IMR-90 (cell line): ENCODE measurements around the gene CADM2. TPM values are rescaled to one million over a fixed set of nuclear protein-coding genes. Genes with fewer than 3 reads are reported as not detected.

Experiments
- ATAC-seq: fragments of 200-7000 bp; cut with Tn5 transposase; 2 replicates; pipeline ENCODE4 v1.9.1; 2020; ENCODE audit warnings: low read depth, mild to moderate bottlenecking, moderate library complexity
- BruUV-seq: library from RNA; stranded (reverse); fragments of 400-500 nt; replicated peaks from 2 replicates; lab custom pipeline; 2021; lab: Mats Ljungman, UMichigan
- CTCF ChIA-PET: fragments of 300-600 bp; formaldehyde crosslinking; extraction: SDS; loops from one replicate; lab custom pipeline; 2021; ENCODE audit warnings: antibody characterized with exemption; lab: Yijun Ruan, JAX
- POLR2A ChIA-PET: fragments of 300-600 bp; sonication (Branson Sonifier 250); formaldehyde crosslinking; loops from one replicate; lab custom pipeline; 2022; ENCODE audit warnings: antibody characterized with exemption; ENCODE audit not compliant: unreplicated experiment; lab: Charles Lee
- DNase-seq: peaks from one replicate; pipeline ENCODE4 v3.0.0; 2013
- H2AFZ ChIP-seq: replicated peaks from 2 replicates; pipeline ENCODE3; 2013; ENCODE audit warnings: low read length, mild to moderate bottlenecking; ENCODE audit not compliant: poor library complexity
- H2AK5ac ChIP-seq: 2 replicates; pipeline ENCODE4 v1.6.1; 2013; ENCODE audit warnings: low read depth, low read length, inconsistent platforms
- H2AK9ac ChIP-seq: replicated peaks from 2 replicates; pipeline ENCODE3; 2013; ENCODE audit warnings: mild to moderate bottlenecking, low read depth, low read length, moderate library complexity; ENCODE audit not compliant: poor library complexity
- H2BK120ac ChIP-seq: 2 replicates; pipeline ENCODE4 v1.6.1; 2013; ENCODE audit warnings: low read depth, low read length, inconsistent platforms
- H2BK15ac ChIP-seq: 3 replicates; pipeline ENCODE4 v1.6.1; 2013; ENCODE audit warnings: low read depth, low read length, inconsistent platforms
- H2BK20ac ChIP-seq: 2 replicates; pipeline ENCODE4 v1.6.1; 2013; ENCODE audit warnings: low read depth, mild to moderate bottlenecking, inconsistent platforms, low read length, moderate library complexity
- H2BK5ac ChIP-seq: 2 replicates; pipeline ENCODE4 v1.6.1; 2013; ENCODE audit warnings: mild to moderate bottlenecking, low read depth, low read length, inconsistent platforms; ENCODE audit not compliant: poor library complexity, severe bottlenecking
- H3K14ac ChIP-seq: replicated peaks from 2 replicates; pipeline ENCODE4 v1.6.1; 2013; ENCODE audit warnings: low read depth, low read length, inconsistent platforms
- H3K18ac ChIP-seq: 2 replicates; pipeline ENCODE4 v1.6.1; 2013; ENCODE audit warnings: low read depth, low read length, control low read depth
- H3K23ac ChIP-seq: 2 replicates; pipeline ENCODE4 v1.6.1; 2013; ENCODE audit warnings: low read depth, low read length, inconsistent platforms
- H3K27ac ChIP-seq: 2 replicates; pipeline ENCODE4 v1.5.1; 2013; ENCODE audit warnings: mild to moderate bottlenecking, control low read depth, low read length; ENCODE audit not compliant: insufficient read depth
- H3K27me3 ChIP-seq: 2 replicates; pipeline ENCODE4 v1.6.1; 2013; ENCODE audit warnings: low read length; ENCODE audit not compliant: control insufficient read depth, insufficient read depth
- H3K36me3 ChIP-seq: 2 replicates; pipeline ENCODE4 v1.6.1; 2013; ENCODE audit warnings: low read length, mixed read lengths; ENCODE audit not compliant: control insufficient read depth, insufficient read depth
- H3K4ac ChIP-seq: 2 replicates; pipeline ENCODE4 v1.6.1; 2013; ENCODE audit warnings: low read depth, low read length, inconsistent platforms
- H3K4me1 ChIP-seq: 2 replicates; pipeline ENCODE4 v1.6.1; 2013; ENCODE audit warnings: low read length, mixed read lengths; ENCODE audit not compliant: control insufficient read depth, insufficient read depth
- H3K4me2 ChIP-seq: 2 replicates; pipeline ENCODE4 v1.6.1; 2013; ENCODE audit warnings: low read depth, mild to moderate bottlenecking, control low read depth, low read length, moderate library complexity
- H3K4me3 ChIP-seq: 2 replicates; pipeline ENCODE4 v1.5.1; 2013; ENCODE audit warnings: low read depth, mild to moderate bottlenecking, control low read depth, low read length, moderate library complexity; ENCODE audit not compliant: insufficient read depth
- H3K56ac ChIP-seq: 2 replicates; pipeline ENCODE4 v1.6.1; 2013; ENCODE audit warnings: low read length, inconsistent platforms; ENCODE audit not compliant: insufficient read depth; ENCODE audit errors: extremely low read depth
- H3K79me1 ChIP-seq, 2 experiments: 2 replicates each; pipeline ENCODE4 v1.6.1; 2013; ENCODE audit warnings: low read length in 2 of 2, inconsistent platforms in 1 of 2, low read depth in 1 of 2
- H3K9ac ChIP-seq: 2 replicates; pipeline ENCODE4 v1.6.1; 2013; ENCODE audit warnings: low read depth, low read length, control low read depth
- H3K9me1 ChIP-seq: 2 replicates; pipeline ENCODE4 v1.6.1; 2013; ENCODE audit warnings: low read length, inconsistent platforms; ENCODE audit not compliant: insufficient read depth
- H3K9me3 ChIP-seq: 2 replicates; pipeline ENCODE4 v1.6.1; 2013; ENCODE audit warnings: low read length; ENCODE audit not compliant: control insufficient read depth, insufficient read depth
- H4K20me1 ChIP-seq: 2 replicates; pipeline ENCODE4 v1.6.1; 2013; ENCODE audit warnings: low read length, inconsistent platforms; ENCODE audit not compliant: insufficient read depth
- H4K5ac ChIP-seq: 2 replicates; pipeline ENCODE4 v1.6.1; 2013; ENCODE audit warnings: mild to moderate bottlenecking, low read depth, low read length, control low read depth
- H4K8ac ChIP-seq, 2 experiments: 2 replicates each; pipeline ENCODE4 v1.6.1; 2013; ENCODE audit warnings: low read depth in 2 of 2, low read length in 2 of 2, control low read depth in 1 of 2, inconsistent platforms in 1 of 2
- H4K91ac ChIP-seq: 2 replicates; pipeline ENCODE4 v1.6.1; 2013; ENCODE audit warnings: low read depth, low read length, inconsistent platforms; ENCODE audit not compliant: insufficient read depth
- BHLHE40 ChIP-seq: fragments of 150-350 bp; IDR thresholded peaks from 2 replicates; pipeline ENCODE4 v1.6.1; 2016; ENCODE audit warnings: mild to moderate bottlenecking, low read depth, low read length
- CHD1 ChIP-seq: IDR thresholded peaks from 2 replicates; pipeline ENCODE4 v1.6.1; 2012; ENCODE audit warnings: low read depth, low read length, improper control_type of control experiment
- FOS ChIP-seq: fragments of 150-350 bp; IDR thresholded peaks from 2 replicates; pipeline ENCODE4 v1.6.1; 2016; ENCODE audit warnings: low read depth, low read length
- RCOR1 ChIP-seq: IDR thresholded peaks from 2 replicates; pipeline ENCODE4 v1.6.1; 2012; ENCODE audit warnings: mild to moderate bottlenecking, low read length, improper control_type of control experiment; ENCODE audit not compliant: insufficient replicate concordance
- WGBS, 2 experiments: methylation state at CpG; one replicate each; pipeline versions ENCODE4 v1.1.5 to v1.1.7; 2013; ENCODE audit warnings: missing lambda C conversion rate in 2 of 2; ENCODE audit not compliant: insufficient read length in 1 of 2; ENCODE audit errors: extremely low coverage in 2 of 2; 5-methylcytosine and 5-hydroxymethylcytosine counted together
- dilution Hi-C: fragments of 300-500 bp; cut with HindIII; formaldehyde crosslinking; loops from one replicate; pipeline ENCODE4 v1.14.3; 2018; ENCODE audit warnings: low sequenced_read_pairs; ENCODE audit not compliant: unreplicated experiment
- in situ Hi-C: fragments of 300-500 bp; cut with MboI; formaldehyde crosslinking; loops from 3 replicates; pipeline ENCODE4 v1.14.3; 2019; ENCODE audit warnings: low sequenced_read_pairs, inconsistent platforms, mixed read lengths
- intact Hi-C: fragments of 100-400 bp; cut with micrococcal nuclease; formaldehyde crosslinking; loops from 2 replicates; pipeline ENCODE4 v1.10.0; 2022
- polyA plus RNA-seq, 3 experiments: library from polyadenylated mRNA; depleted of rRNA; stranded (reverse); fragments of >200 nt; gene quantifications; 2 replicates each; pipeline ENCODE4 v1.2.3, GENCODE V29; 2012; ENCODE audit warnings: low replicate concordance in 1 of 3
- total RNA-seq: library from RNA; depleted of rRNA; stranded (reverse); fragments of >200 nt; gene quantifications from 2 replicates; pipeline ENCODE4 v1.2.3, GENCODE V29; 2012

Gene CADM2
- total and polyA plus RNA-seq, 2 of the 4 experiments (the other 2 are of a cell fraction): not detected

GRCh38 chr3:85030052-85030451 lies 71.3 kb downstream of the CADM2 start:
- Histone ChIP-seq H3K36me3 (no peaks in the 10 kb centered on the region), H3K27ac (no peak overlapping the region), H2BK5ac (no peak overlapping the region), H3K14ac (no peak overlapping the region), H3K4me2 (no peak overlapping the region), H3K4ac (no peak overlapping the region), H4K91ac (no peak overlapping the region), H3K56ac (no peak overlapping the region), H4K8ac (no peak overlapping the region), H3K9me3 (no peaks in the 10 kb centered on the region), H2AFZ (no peak overlapping the region), H3K4me3 (no peak overlapping the region), H3K4me1 (no peaks in the 10 kb centered on the region), H4K20me1 (no peaks in the 10 kb centered on the region), H2AK5ac (no peak overlapping the region), H2BK20ac (no peak overlapping the region), H3K18ac (no peak overlapping the region), H4K5ac (no peak overlapping the region), H3K79me1 (no peaks in the 10 kb centered on the region), H2BK15ac (no peak overlapping the region), H3K9me1 (no peaks in the 10 kb centered on the region), H3K23ac (no peak overlapping the region), H3K9ac (no peak overlapping the region), H2BK120ac (no peak overlapping the region), H2AK9ac (no peak overlapping the region), H3K27me3 (no peaks in the 10 kb centered on the region)
- intact Hi-C loops: no loop called here
- in situ Hi-C loops: no loop called here
- TF ChIP-seq CHD1 (no peak), BHLHE40 (no peak), FOS (no peak), RCOR1 (no peak)
- POLR2A ChIA-PET: no interaction called here
- ATAC-seq: no peak
- DNase-seq: no peak
- CTCF ChIA-PET: no interaction called here
- dilution Hi-C loops: no loop called here
- 28% methylated on average over 4 of the region's 7 CpGs; no CpG with 5 or more reads in 1 of the 2 experiments for WGBS, 2 experiments
- BruUV-seq: no TSS peak
